Ishikawa (cell line): ENCODE data around the gene PLIN1.

Source experiments
- CEBPB ChIP-seq: IDR thresholded peaks from 2 replicates; pipeline ENCODE4 v1.6.1; 2012
- EP300 ChIP-seq: IDR thresholded peaks from 2 replicates; pipeline ENCODE4 v1.6.1; 2012; ENCODE audit warnings: borderline replicate concordance
- NFIC ChIP-seq: IDR thresholded peaks from 2 replicates; pipeline ENCODE4 v1.6.1; 2012
- RAD21 ChIP-seq: IDR thresholded peaks from 2 replicates; pipeline ENCODE4 v1.6.1; 2012; ENCODE audit warnings: low read depth
- YY1 ChIP-seq: IDR thresholded peaks from 2 replicates; pipeline ENCODE4 v1.6.1; 2012; ENCODE audit warnings: low read depth
- ZBTB7A ChIP-seq: IDR thresholded peaks from 2 replicates; pipeline ENCODE4 v1.6.1; 2012; ENCODE audit warnings: low read depth
- TF ChIP-seq, protein P1 (sequence below): IDR thresholded peaks from 2 replicates; pipeline ENCODE4 v1.6.1; 2012
- TF ChIP-seq, protein P2 (sequence below): IDR thresholded peaks from 2 replicates; pipeline ENCODE4 v1.6.1; 2012

- no peak for TF ChIP-seq NFIC
- TF ChIP-seq EP300, result no peak
- no peak for TF ChIP-seq ZBTB7A
- TF ChIP-seq RAD21, result no peak
- TF ChIP-seq CEBPB, result no peak
- TF ChIP-seq YY1, result no peak
- TF ChIP-seq, protein P1, sequence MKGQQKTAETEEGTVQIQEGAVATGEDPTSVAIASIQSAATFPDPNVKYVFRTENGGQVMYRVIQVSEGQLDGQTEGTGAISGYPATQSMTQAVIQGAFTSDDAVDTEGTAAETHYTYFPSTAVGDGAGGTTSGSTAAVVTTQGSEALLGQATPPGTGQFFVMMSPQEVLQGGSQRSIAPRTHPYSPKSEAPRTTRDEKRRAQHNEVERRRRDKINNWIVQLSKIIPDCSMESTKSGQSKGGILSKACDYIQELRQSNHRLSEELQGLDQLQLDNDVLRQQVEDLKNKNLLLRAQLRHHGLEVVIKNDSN, result no peak
- TF ChIP-seq, protein P2, sequence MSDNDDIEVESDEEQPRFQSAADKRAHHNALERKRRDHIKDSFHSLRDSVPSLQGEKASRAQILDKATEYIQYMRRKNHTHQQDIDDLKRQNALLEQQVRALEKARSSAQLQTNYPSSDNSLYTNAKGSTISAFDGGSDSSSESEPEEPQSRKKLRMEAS, result no peak
Measured at GRCh38 chr15:89652131-89652530, 27.0 kb downstream of the PLIN1 start.
